Heart right ventricle (tissue), 16 donors: ENCODE measurements around the gene NRP2. TPM values are rescaled to one million over a fixed set of nuclear protein-coding genes. Genes with fewer than 3 reads are reported as not detected.
A peak's percentile ranks its signal among the peaks of the same experiment; 100 is the strongest.

Experiments
- ATAC-seq, 8 donors: fragments of 200-7000 bp; cut with Tn5 transposase; one replicate each; pipeline ENCODE4 v1.9.1; 2020; ENCODE audit warnings: mild to moderate bottlenecking in 8 of 8, moderate library complexity in 8 of 8, moderate number of reproducible peaks in 1 of 8
- DNase-seq, 2 donors: peaks; one replicate each; pipeline ENCODE4 v3.0.0-alpha.2; 2020
- H3K27ac ChIP-seq, 10 donors: fragments of 200-600 bp; sonication (generic) in 2 of 10; one replicate each; pipeline versions ENCODE4 v1.5.0 to v1.8.0; 2020 to 2022; ENCODE audit warnings: mild to moderate bottlenecking in 3 of 10
- H3K27me3 ChIP-seq, 7 donors: fragments of 200-600 bp; one replicate each; pipeline ENCODE4 v1.8.0; 2021 to 2022; ENCODE audit warnings: mild to moderate bottlenecking in 2 of 7
- H3K36me3 ChIP-seq, 9 donors: fragments of 200-600 bp; sonication (generic) in 1 of 9; one replicate each; pipeline versions ENCODE4 v1.5.0 to v1.8.0; 2020 to 2022; ENCODE audit warnings: mild to moderate bottlenecking in 2 of 9
- H3K4me1 ChIP-seq, 9 donors: fragments of 200-600 bp; sonication (generic) in 1 of 9; one replicate each; pipeline versions ENCODE4 v1.5.0 to v1.8.0; 2020 to 2022; ENCODE audit warnings: mild to moderate bottlenecking in 4 of 9
- H3K4me3 ChIP-seq, 10 donors: fragments of 200-600 bp; sonication (generic) in 2 of 10; one replicate each; pipeline versions ENCODE4 v1.5.0 to v1.8.0; 2020 to 2022; ENCODE audit warnings: mild to moderate bottlenecking in 7 of 10, moderate library complexity in 2 of 10
- H3K9me3 ChIP-seq, 11 donors: fragments of 200-600 bp in 10 of 11; sonication (generic) in 2 of 11; one replicate each; pipeline versions ENCODE4 v1.5.0 to v1.8.0; 2013 to 2022; ENCODE audit warnings: mild to moderate bottlenecking in 2 of 11, control low read depth in 1 of 11, moderate library complexity in 1 of 11
- WGBS, 2 donors: extraction: QIAGEN DNeasy Blood & Tissue Kit; methylation state at CpG; one replicate each; pipeline ENCODE4 v1.1.7; 2013; ENCODE audit warnings: inconsistent platforms in 1 of 2; 5-methylcytosine and 5-hydroxymethylcytosine counted together
- intact Hi-C, 10 donors: fragments of 100-400 bp; cut with DNase I; formaldehyde crosslinking; loops; one replicate each; pipeline versions ENCODE4 v1.11.1 to v1.14.2; 2022
- polyA plus RNA-seq, 2 donors: library from polyadenylated mRNA; stranded (reverse); fragments of 200-250 nt; gene quantifications; one replicate each; pipeline ENCODE4 v1.2.3, GENCODE V29; 2013
- total RNA-seq, 10 donors: library from RNA; stranded (reverse); fragmentation: NEBNext Ultra II Directional in 3 of 10; extraction: Animal tissue kit (Norgen Biotek cat#: 25700) in 3 of 10; gene quantifications; one replicate each; pipeline versions ENCODE4 v1.2.1 to v1.2.4, GENCODE V29; 2021 to 2023
- TF ChIP-seq, protein P1 (sequence below), 9 donors: fragments of 200-600 bp; sonication (generic) in 2 of 9; IDR thresholded peaks; one replicate each; pipeline versions ENCODE4 v1.5.0 to v1.8.0; 2021 to 2022; ENCODE audit warnings: antibody characterized with exemption in 9 of 9, mild to moderate bottlenecking in 5 of 9, moderate library complexity in 1 of 9
- donor health status: Arrhythmogenic right ventricular cardiomyopathy.
- donor health status: ischemic (EF 13 %, LVEDD 7.1; RV severe dilation, severe dysfunction).
- donor health status: healthy with polysubstance abuse.
- donor health status: DM: no; HTN: yes; CAD: no.
- donor health status: DM: no; HTN: no; CAD: no.
- donor health status: ischemic (EF 25% LVEDD 6.9; RV normal size, moderate dysfunction).
- donor health status: ischemic (EF 25% LVEDD 5.7; RV mildly dilated, moderate dysfunction).
- donor health status: healthy.
- donor health status: DM: yes; HTN: yes; CAD: no.
- donor health status: Ischemic cardiomyopathy.
- donor health status: ischemic (EF 35%, LVEDD 5.7; RV mildly dilated, moderate dysfunction).
- donor health status: nonischemic (EF 11% LVEDD 7.7; RV severe dilation, severe dysfunction).
- donor health status: DM: yes; HTN: yes; CAD: no.
- donor health status: PGD.
- donor health status: ischemic (EF 29% LVEDD 5.4; RV normal size, mild dysfunction).
- donor health status: nonischemic (EF 23%, LVEDD 6.1; RV moderate dilation, normal function).

NRP2 gene
- total and polyA plus RNA-seq, 12 donors = 2.5 to 29.4 (median 8.6) TPM

DNA sequence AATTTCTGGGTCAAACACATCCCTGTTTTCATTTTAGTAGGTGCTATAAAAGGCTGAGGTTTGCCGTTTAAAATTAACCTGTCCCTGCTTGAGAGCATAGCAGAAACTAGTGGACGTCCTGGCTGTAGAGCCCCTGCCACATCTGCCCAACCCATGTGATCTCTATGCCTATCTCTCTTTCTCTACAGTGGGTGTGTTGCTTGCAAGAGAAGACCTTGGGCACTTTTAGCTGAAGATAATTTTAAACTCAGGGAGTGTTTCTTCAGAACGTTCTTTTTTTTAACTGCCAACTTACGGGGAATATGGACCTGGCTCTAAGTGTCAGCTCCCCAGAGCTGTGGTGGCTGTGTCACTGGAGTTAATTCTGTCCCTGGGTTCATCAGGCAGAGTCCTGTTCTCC lies 100.6 kb downstream of the NRP2 start:
- DNase-seq = no peak
- intact Hi-C loops = no loop called here
- H3K9me3 ChIP-seq = no peaks in the 10 kb centered on the region
- peaks cover 0 to 7% (median 0%) of the 10 kb centered on the region in 9 donors for H3K4me1 ChIP-seq
- H3K27me3 ChIP-seq = no peaks in the 10 kb centered on the region
- H3K36me3 ChIP-seq = no peaks in the 10 kb centered on the region
- H3K27ac ChIP-seq = no peak overlapping the region
- WGBS, 2 donors = 89 to 92% methylated on average over 4 of the region's 4 CpGs
- no peak for ATAC-seq
- no peak overlapping the region for H3K4me3 ChIP-seq
- TF ChIP-seq, protein P1, sequence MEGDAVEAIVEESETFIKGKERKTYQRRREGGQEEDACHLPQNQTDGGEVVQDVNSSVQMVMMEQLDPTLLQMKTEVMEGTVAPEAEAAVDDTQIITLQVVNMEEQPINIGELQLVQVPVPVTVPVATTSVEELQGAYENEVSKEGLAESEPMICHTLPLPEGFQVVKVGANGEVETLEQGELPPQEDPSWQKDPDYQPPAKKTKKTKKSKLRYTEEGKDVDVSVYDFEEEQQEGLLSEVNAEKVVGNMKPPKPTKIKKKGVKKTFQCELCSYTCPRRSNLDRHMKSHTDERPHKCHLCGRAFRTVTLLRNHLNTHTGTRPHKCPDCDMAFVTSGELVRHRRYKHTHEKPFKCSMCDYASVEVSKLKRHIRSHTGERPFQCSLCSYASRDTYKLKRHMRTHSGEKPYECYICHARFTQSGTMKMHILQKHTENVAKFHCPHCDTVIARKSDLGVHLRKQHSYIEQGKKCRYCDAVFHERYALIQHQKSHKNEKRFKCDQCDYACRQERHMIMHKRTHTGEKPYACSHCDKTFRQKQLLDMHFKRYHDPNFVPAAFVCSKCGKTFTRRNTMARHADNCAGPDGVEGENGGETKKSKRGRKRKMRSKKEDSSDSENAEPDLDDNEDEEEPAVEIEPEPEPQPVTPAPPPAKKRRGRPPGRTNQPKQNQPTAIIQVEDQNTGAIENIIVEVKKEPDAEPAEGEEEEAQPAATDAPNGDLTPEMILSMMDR (IDR thresholded peaks at IDR 0.05) = no peak

DNA sequence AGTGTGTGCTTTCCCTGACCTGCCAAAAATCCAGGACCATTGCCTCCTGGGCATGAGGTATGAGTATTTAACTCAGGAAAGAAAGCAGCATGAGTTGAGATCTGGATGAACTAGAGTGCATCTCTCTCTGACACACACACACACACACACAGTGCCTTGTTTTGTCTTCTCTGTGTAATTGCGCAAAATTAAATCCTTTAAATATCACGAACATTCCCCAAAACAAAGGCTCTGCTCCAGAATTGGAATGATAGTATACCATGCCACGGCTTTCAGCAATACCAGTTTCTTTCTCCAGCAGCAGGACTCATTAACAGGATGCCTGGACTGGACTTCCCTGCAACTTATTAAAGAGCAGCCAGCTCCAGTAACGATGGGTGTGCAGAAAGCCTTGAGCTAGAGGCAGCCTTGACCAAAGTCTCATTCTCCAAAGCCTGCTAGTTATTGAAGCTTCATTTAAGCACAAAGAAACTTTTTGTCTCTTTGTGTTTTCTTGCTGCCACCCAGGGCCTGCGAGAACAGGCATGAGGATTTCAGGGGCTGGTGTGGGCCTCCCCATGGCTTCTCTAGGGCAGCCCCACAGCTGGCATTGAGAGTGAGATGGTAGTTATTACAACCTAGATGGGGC lies 101.7 kb downstream of the NRP2 start:
- intact Hi-C loops = no loop called here
- H3K4me3 ChIP-seq = no peak overlapping the region
- no peaks in the 10 kb centered on the region for H3K9me3 ChIP-seq
- ATAC-seq (no peak), DNase-seq (no peak)
- 92 to 94% methylated on average over 5 of the region's 5 CpGs for WGBS, 2 donors
- TF ChIP-seq, protein P1 (IDR thresholded peaks at IDR 0.05) = no peak
- no peaks in the 10 kb centered on the region for H3K27me3 ChIP-seq
- no peaks in the 10 kb centered on the region for H3K36me3 ChIP-seq
- H3K4me1 ChIP-seq = peaks cover 0 to 7% (median 0%) of the 10 kb centered on the region in 9 donors
- H3K27ac ChIP-seq = no peak overlapping the region

DNA sequence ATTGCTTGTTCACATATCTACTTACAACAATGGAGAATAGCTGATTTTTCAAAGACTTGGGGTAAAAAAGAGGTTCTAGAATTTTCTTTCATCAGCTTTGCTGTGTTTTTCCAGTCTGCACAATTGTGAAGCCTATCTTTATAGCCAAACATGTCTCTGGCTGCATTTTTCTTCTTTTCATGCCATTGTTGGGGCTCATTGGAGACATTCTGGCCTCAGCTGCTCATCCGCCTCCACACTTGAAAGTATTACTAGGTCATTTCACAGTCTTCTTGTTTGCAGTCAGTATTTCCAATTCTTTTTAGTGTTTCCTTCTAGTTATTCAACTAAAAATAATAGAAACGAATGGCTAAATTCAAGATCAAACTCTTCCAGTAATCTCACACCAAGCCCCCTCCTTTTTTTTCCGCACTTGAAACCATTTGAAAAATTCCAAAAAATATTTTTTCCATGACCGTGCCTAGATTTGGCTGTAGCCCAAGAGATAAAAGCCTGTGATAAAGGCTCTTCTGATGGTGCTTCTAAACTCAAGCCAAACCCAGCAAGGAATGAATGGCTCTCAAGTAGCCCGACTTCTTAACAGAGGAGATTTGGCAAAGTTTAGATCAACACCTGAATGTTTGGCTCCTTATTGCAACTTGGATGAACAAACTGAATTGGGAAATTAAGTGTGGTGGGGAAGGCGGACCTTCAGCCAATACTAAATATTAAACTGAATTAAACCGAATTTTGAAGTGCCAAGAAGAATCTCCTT lies 103.4 kb downstream of the NRP2 start:
- intact Hi-C loops = no loop called here
- Histone ChIP-seq H3K27ac (peak overlapping the region in 2 of 10 donors; percentile 8 to 26), H3K36me3 (no peaks in the 10 kb centered on the region), H3K9me3 (no peaks in the 10 kb centered on the region), H3K27me3 (no peaks in the 10 kb centered on the region), H3K4me3 (no peak overlapping the region), H3K4me1 (peaks cover 0 to 7% (median 0%) of the 10 kb centered on the region in 9 donors)
- WGBS, 2 donors = 63 to 71% methylated on average over 7 of the region's 7 CpGs
- DNase-seq (no peak), ATAC-seq (peak in 3 of 8 donors; percentile 25 to 67 (median 37))
- TF ChIP-seq, protein P1 (IDR thresholded peaks at IDR 0.05) = no peak

DNA sequence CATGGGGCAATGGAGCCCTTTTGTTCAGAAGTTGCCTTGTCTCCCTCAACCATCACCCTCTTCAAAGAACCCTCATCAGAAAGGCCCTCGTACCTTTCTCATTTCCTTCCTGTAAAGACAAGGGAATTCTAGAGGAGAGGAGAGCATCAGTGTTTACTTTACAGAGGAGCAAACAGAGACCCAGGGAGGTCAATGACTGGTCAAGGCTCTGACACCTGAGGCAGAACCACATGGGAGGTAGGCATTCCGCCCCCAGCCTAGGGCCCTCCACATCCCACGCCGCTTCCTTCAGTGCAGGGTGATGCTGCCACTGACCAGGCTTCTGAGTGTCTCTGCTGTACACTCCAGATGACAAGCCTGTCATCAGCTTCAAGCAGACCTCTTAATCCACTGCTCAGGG lies 104.7 kb downstream of the NRP2 start:
- H3K4me3 ChIP-seq = no peak overlapping the region
- TF ChIP-seq, protein P1 (IDR thresholded peaks at IDR 0.05) = no peak
- no peaks in the 10 kb centered on the region for H3K27me3 ChIP-seq
- peaks cover 0 to 7% (median 0%) of the 10 kb centered on the region in 9 donors for H3K4me1 ChIP-seq
- no peaks in the 10 kb centered on the region for H3K9me3 ChIP-seq
- no peak overlapping the region for H3K27ac ChIP-seq
- intact Hi-C loops = no loop called here
- peaks cover 0 to 1% (median 0%) of the 10 kb centered on the region in 9 donors for H3K36me3 ChIP-seq
- 60 to 75% methylated on average over 4 of the region's 4 CpGs for WGBS, 2 donors
- DNase-seq = no peak
- peak in 1 of 8 donors; percentile 18 for ATAC-seq
